Right lobe of liver (tissue), 6 donors: ENCODE results near the gene CXCL13. TPM values are rescaled to one million over a fixed set of nuclear protein-coding genes. Genes with fewer than 3 reads are reported as not detected.

ENCODE experiments used
- ATAC-seq, 4 donors: fragments of 200-7000 bp; cut with Tn5 transposase; one replicate each; pipeline ENCODE4 v1.9.1; 2020; ENCODE audit warnings: mild to moderate bottlenecking in 4 of 4, moderate library complexity in 4 of 4
- DNase-seq, 3 donors: peaks; one replicate each; pipeline ENCODE4 v3.0.0-alpha.2; 2020
- H3K27ac ChIP-seq, 3 donors: fragments of 200-600 bp; one replicate each; pipeline ENCODE4 v1.8.0; 2022
- H3K27me3 ChIP-seq, 2 donors: fragments of 200-600 bp; one replicate each; pipeline ENCODE4 v1.8.0; 2022
- H3K36me3 ChIP-seq, 4 donors: fragments of 200-600 bp; sonication (generic) in 1 of 4; one replicate each; pipeline versions ENCODE4 v1.5.1 to v1.8.0; 2017 to 2022; ENCODE audit warnings: control low read depth in 1 of 4
- H3K4me1 ChIP-seq, 4 donors: fragments of 200-600 bp; sonication (generic) in 1 of 4; one replicate each; pipeline versions ENCODE4 v1.5.1 to v1.8.0; 2017 to 2022; ENCODE audit warnings: control low read depth in 1 of 4
- H3K4me3 ChIP-seq, 3 donors: fragments of 200-600 bp; one replicate each; pipeline ENCODE4 v1.8.0; 2022
- H3K9me3 ChIP-seq, 4 donors: fragments of 200-600 bp; sonication (generic) in 1 of 4; one replicate each; pipeline versions ENCODE4 v1.5.1 to v1.8.0; 2017 to 2022; ENCODE audit warnings: control low read depth in 1 of 4
- CTCF ChIP-seq, 4 donors: fragments of 200-600 bp in 3 of 4; fragments of 450-650 bp in 1 of 4; IDR thresholded peaks; one replicate each; pipeline versions ENCODE4 v1.5.1 to v1.8.0; 2016 to 2022; ENCODE audit warnings: antibody characterized with exemption in 4 of 4, mild to moderate bottlenecking in 2 of 4
- POLR2A ChIP-seq: fragments of 450-650 bp; IDR thresholded peaks from one replicate; pipeline ENCODE4 v1.6.1; 2017; ENCODE audit warnings: antibody characterized with exemption, mild to moderate bottlenecking
- WGBS: methylation state at CpG from one replicate; pipeline ENCODE4 v1.1.6; 2018; ENCODE audit warnings: low coverage, low lambda C conversion rate; ENCODE audit not compliant: insufficient coverage; ENCODE audit errors: missing lambda C conversion rate; 5-methylcytosine and 5-hydroxymethylcytosine counted together
- intact Hi-C, 2 donors: fragments of 100-400 bp; cut with DNase I; formaldehyde crosslinking; loops; one replicate each; pipeline versions ENCODE4 v1.11.2 to v1.14.1; 2022
- total RNA-seq, 6 experiments: library from RNA; depleted of rRNA in 2 of 6; stranded (reverse); fragments of >200 nt in 2 of 6; fragmentation: NEBNext Ultra II Directional in 3 of 6; extraction: Animal tissue kit (Norgen Biotek cat#: 25700) in 3 of 6; gene quantifications; one replicate each; pipeline versions ENCODE4 v1.1.0 to v1.2.4, GENCODE V29; 2016 to 2023
- donor health status: DM: no; HTN: yes; CAD: no.
- donor health status: DM: no; HTN: no; CAD: no.
- donor health status: DM: no; HTN: no; CAD: no.
- donor health status: DM: no; HTN: yes; CAD: no.
- donor health status: DM: no; HTN: yes; CAD: no.

Gene CXCL13
- total RNA-seq, 6 experiments from 2014 or later: 0.18 to 128 (median 62.8) TPM; not detected in 1

- ATAC-seq (peak in 1 of 4 donors; percentile 39), DNase-seq (no peak)
- 63% methylated on average over 4 of the region's 4 CpGs for WGBS
- H3K4me3 ChIP-seq: no peak overlapping the region
- TF ChIP-seq CTCF (IDR thresholded peaks at IDR 0.05): no peak
- no peak for TF ChIP-seq POLR2A
- no peak overlapping the region for H3K27ac ChIP-seq
- intact Hi-C loops: no loop called here
- H3K4me1 ChIP-seq: peaks cover 0 to 18% (median 2%) of the 10 kb centered on the region in 4 donors
- no peaks in the 10 kb centered on the region for H3K27me3 ChIP-seq
- H3K9me3 ChIP-seq: no peaks in the 10 kb centered on the region
- no peaks in the 10 kb centered on the region for H3K36me3 ChIP-seq
These were observed 23.9 kb upstream of the CXCL13 start for GRCh38 chr4:77581724-77582123.

- TF ChIP-seq POLR2A (no peak), CTCF (IDR thresholded peaks at IDR 0.05) (no peak)
- H3K4me3 ChIP-seq: no peak overlapping the region
- no peak for ATAC-seq
- no peaks in the 10 kb centered on the region for H3K36me3 ChIP-seq
- no peaks in the 10 kb centered on the region for H3K9me3 ChIP-seq
- no peak for DNase-seq
- no peaks in the 10 kb centered on the region for H3K27me3 ChIP-seq
- intact Hi-C loops: no loop called here
- H3K27ac ChIP-seq: no peak overlapping the region
- peaks cover 0 to 19% (median 2%) of the 10 kb centered on the region in 4 donors for H3K4me1 ChIP-seq
- WGBS: 85% methylated on average over 2 of the region's 2 CpGs
These were observed 23.5 kb upstream of the CXCL13 start for GRCh38 chr4:77582156-77582555.

GRCh38 chr4:77582711-77583110 lies 22.9 kb upstream of the CXCL13 start:
- Histone ChIP-seq H3K9me3 (no peaks in the 10 kb centered on the region), H3K27ac (no peak overlapping the region), H3K27me3 (no peaks in the 10 kb centered on the region), H3K36me3 (no peaks in the 10 kb centered on the region), H3K4me1 (peaks cover 0 to 19% (median 2%) of the 10 kb centered on the region in 4 donors), H3K4me3 (no peak overlapping the region)
- ATAC-seq (no peak), DNase-seq (no peak)
- intact Hi-C loops: no loop called here
- no peak for TF ChIP-seq CTCF (IDR thresholded peaks at IDR 0.05)
- no peak for TF ChIP-seq POLR2A

- WGBS: 41% methylated on average over 3 of the region's 6 CpGs
- no peak overlapping the region for H3K27ac ChIP-seq
- no peaks in the 10 kb centered on the region for H3K36me3 ChIP-seq
- intact Hi-C loops: no loop called here
- H3K4me3 ChIP-seq: no peak overlapping the region
- H3K27me3 ChIP-seq: no peaks in the 10 kb centered on the region
- TF ChIP-seq CTCF (IDR thresholded peaks at IDR 0.05): no peak
- no peak for TF ChIP-seq POLR2A
- DNase-seq (no peak), ATAC-seq (no peak)
- H3K9me3 ChIP-seq: no peaks in the 10 kb centered on the region
- H3K4me1 ChIP-seq: peaks cover 0 to 28% (median 2%) of the 10 kb centered on the region in 4 donors
These were observed 18.7 kb upstream of the CXCL13 start for GRCh38 chr4:77586951-77587383.

GRCh38 chr4:77590482-77590881 lies 15.1 kb upstream of the CXCL13 start:
- WGBS: 73% methylated on average over 3 of the region's 3 CpGs
- H3K4me1 ChIP-seq: peaks cover 0 to 53% (median 7%) of the 10 kb centered on the region in 4 donors
- TF ChIP-seq POLR2A (no peak), CTCF (IDR thresholded peaks at IDR 0.05) (no peak)

More at GRCh38 chr4:77590482-77590881, 15.1 kb upstream of the CXCL13 start:
- H3K9me3 ChIP-seq: no peaks in the 10 kb centered on the region
- DNase-seq (no peak), ATAC-seq (no peak)
- no peaks in the 10 kb centered on the region for H3K27me3 ChIP-seq
- H3K27ac ChIP-seq: peak overlapping the region in 2 of 3 donors; percentile 53 to 75
- no peaks in the 10 kb centered on the region for H3K36me3 ChIP-seq
- intact Hi-C loops: no loop called here
- no peak overlapping the region for H3K4me3 ChIP-seq
